RWPE1 (cell line): ENCODE results near the gene BCDIN3D.

Experiments
- CTCF ChIA-PET: fragments of 350-600 bp; sonication (Branson Sonifier 250); formaldehyde crosslinking; extraction: SDS; loops from one replicate; lab custom pipeline; 2021; lab: Yijun Ruan, JAX
- POLR2A ChIA-PET: fragments of 400-600 bp; formaldehyde crosslinking; extraction: SDS; loops from one replicate; lab custom pipeline; 2020; ENCODE audit warnings: antibody characterized with exemption; ENCODE audit not compliant: low non-redundant PET; lab: Yijun Ruan, JAX
- DNase-seq: peaks from one replicate; pipeline ENCODE4 v3.0.0; 2012; ENCODE audit warnings: low spot score
- H3K27ac ChIP-seq: fragments of 450-650 bp; 2 replicates; pipeline ENCODE4 v1.5.1; 2017
- CTCF ChIP-seq: fragments of 450-650 bp; conservative IDR thresholded peaks from 2 replicates; pipeline ENCODE4 v1.5.1; 2017; ENCODE audit warnings: low read depth, mild to moderate bottlenecking

Gene BCDIN3D

GRCh38 chr12:49847161-49847560 is 4.3 kb upstream of the BCDIN3D start:
- DNase-seq: no peak
- ChIA-PET CTCF (interaction anchor here (0.6 to 1.2 kb wide), 2 partner anchors 8 to 29 kb away, joined by 5 to 6 read pairs; no protein-coding TSS in a partner anchor), POLR2A (interaction anchor here (0.5 kb wide), 1 partner anchor 280 kb away, joined by 3 read pairs; no protein-coding TSS in a partner anchor)
- TF ChIP-seq CTCF: no peak
- no peak overlapping the region for H3K27ac ChIP-seq

GRCh38 chr12:49846032-49846431 is 3.1 kb upstream of the BCDIN3D start:
- POLR2A ChIA-PET: no interaction called here
- no peak for DNase-seq
- no peak for TF ChIP-seq CTCF
- no peak overlapping the region for H3K27ac ChIP-seq
- CTCF ChIA-PET: interaction anchor here (0.6 kb wide), 1 partner anchor 229 kb away, joined by 6 read pairs; no protein-coding TSS in a partner anchor

- ChIA-PET CTCF (no interaction called here), POLR2A (no interaction called here)
- DNase-seq: no peak
- no peak for TF ChIP-seq CTCF
- peak overlapping the region; percentile 97 for H3K27ac ChIP-seq
These were observed 1.1 kb upstream of the BCDIN3D start for GRCh38 chr12:49843876-49844437.

GRCh38 chr12:49843411-49843810 is 505 bp upstream of the BCDIN3D start:
- no peak for TF ChIP-seq CTCF
- no peak for DNase-seq
- CTCF ChIA-PET: interaction anchor here (1.0 kb wide), 1 partner anchor 80 kb away, joined by 3 read pairs; no protein-coding TSS in a partner anchor
- POLR2A ChIA-PET: interaction anchor here (0.6 to 1.0 kb wide), 3 partner anchors 47 to 175 kb away, joined by 3 to 4 read pairs (median 3); no protein-coding TSS in a partner anchor
- peak overlapping the region; percentile 97 for H3K27ac ChIP-seq

GRCh38 chr12:49838973-49839633 is 3.8 kb downstream of the BCDIN3D start:
- no peak overlapping the region for H3K27ac ChIP-seq
- POLR2A ChIA-PET: no interaction called here
- CTCF ChIA-PET: interaction anchor here (0.5 to 2.5 kb wide), 22 partner anchors 8 to 1019 kb away, joined by 3 to 8 read pairs (median 4); no protein-coding TSS in a partner anchor
- peak; percentile 49 for DNase-seq
- TF ChIP-seq CTCF: peak; percentile 85

- no peak for TF ChIP-seq CTCF
- H3K27ac ChIP-seq: no peak overlapping the region
- POLR2A ChIA-PET: no interaction called here
- DNase-seq: no peak
- CTCF ChIA-PET: interaction anchor here (0.9 kb wide), 1 partner anchor 237 kb away, joined by 3 read pairs; no protein-coding TSS in a partner anchor
These were observed 10.0 kb downstream of the BCDIN3D start for GRCh38 chr12:49832836-49833421.
